ENCODE data around the gene ITIH2.
"Not testable (repeated sequence)": the region's sequence is repeated elsewhere in the genome, so short reads cannot be mapped to it uniquely, and the experiment has no call there.

Gene ITIH2, protein sequence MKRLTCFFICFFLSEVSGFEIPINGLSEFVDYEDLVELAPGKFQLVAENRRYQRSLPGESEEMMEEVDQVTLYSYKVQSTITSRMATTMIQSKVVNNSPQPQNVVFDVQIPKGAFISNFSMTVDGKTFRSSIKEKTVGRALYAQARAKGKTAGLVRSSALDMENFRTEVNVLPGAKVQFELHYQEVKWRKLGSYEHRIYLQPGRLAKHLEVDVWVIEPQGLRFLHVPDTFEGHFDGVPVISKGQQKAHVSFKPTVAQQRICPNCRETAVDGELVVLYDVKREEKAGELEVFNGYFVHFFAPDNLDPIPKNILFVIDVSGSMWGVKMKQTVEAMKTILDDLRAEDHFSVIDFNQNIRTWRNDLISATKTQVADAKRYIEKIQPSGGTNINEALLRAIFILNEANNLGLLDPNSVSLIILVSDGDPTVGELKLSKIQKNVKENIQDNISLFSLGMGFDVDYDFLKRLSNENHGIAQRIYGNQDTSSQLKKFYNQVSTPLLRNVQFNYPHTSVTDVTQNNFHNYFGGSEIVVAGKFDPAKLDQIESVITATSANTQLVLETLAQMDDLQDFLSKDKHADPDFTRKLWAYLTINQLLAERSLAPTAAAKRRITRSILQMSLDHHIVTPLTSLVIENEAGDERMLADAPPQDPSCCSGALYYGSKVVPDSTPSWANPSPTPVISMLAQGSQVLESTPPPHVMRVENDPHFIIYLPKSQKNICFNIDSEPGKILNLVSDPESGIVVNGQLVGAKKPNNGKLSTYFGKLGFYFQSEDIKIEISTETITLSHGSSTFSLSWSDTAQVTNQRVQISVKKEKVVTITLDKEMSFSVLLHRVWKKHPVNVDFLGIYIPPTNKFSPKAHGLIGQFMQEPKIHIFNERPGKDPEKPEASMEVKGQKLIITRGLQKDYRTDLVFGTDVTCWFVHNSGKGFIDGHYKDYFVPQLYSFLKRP

GRCh38 chr10:7703140-7703539 is at the start of gene ITIH2:
Gene ITIH2 (plus strand): TSS chr10:7703316. CDS start chr10:7703435, 119 bp downstream.
- no peak for DNase-seq

DNA sequence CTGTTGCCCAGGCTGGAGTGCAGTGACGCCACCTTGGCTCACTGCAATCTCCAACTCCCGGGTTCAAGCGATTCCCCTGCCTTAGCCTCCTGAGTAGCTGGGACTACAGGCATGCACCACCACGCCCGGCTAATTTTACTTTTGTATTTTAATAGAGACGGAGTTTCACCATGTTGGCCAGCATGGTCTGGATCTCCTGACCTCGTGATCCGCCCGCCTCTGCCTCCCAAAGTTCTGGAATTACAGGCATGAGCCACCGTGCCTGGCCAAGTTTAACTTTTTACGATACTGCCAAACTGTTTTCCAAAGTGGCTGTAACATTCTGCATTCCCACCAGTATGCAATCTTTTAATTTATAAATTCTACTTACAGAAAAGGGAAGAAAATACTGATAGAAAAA is 46.0 kb upstream of the ITIH2 start:
- DNase-seq, result not testable (repeated sequence)

GRCh38 chr10:7657552-7657951 is 45.6 kb upstream of the ITIH2 start:
- DNase-seq, result no peak

DNA sequence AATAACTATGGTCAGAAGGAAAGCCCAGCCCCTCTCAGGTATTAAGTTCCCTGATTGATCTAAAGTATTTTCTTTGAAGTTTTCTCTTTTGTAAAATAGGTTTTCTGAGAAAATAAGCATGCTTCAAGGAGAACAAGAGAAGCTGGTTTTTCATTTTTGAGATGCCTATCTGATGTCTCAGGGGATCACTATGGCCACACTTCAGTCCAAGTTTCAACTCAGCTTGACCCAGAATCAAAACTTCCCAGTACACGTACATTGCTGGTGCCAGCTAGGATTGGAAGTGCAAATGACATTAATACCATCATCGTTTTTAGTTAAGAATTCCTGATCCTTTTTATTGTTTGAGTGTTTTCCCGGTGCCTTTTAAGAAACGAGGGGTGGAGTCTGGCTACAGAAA is 43.6 kb upstream of the ITIH2 start:
- DNase-seq, result no peak

- DNase-seq, result no peak
These were observed 40.6 kb upstream of the ITIH2 start for GRCh38 chr10:7662522-7662921.

GRCh38 chr10:7664707-7665106 is 38.4 kb upstream of the ITIH2 start:
- no peak for DNase-seq

DNA sequence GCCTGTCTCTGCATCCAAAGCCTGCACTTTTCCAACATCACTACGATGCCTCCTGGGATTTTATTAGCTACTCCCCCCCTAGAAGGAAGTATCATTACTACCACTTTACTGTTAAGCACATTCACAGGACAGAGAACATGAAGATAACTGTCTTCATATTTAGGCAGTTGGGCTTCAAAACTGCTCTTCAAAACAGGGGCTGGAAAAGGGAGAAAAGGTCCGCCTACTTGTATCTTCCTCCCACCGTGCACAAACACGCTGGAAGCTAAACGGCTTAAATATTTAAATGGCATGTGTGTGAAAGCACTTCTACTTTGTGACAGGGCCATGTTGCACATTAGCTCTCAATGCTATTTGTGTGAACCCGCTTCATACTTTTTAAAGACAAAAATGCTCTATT is 37.3 kb upstream of the ITIH2 start:
- no peak for DNase-seq

GRCh38 chr10:7666253-7667023 is 36.7 kb upstream of the ITIH2 start, which contains the start of gene ITIH5:
Gene ITIH5 (minus strand): TSS chr10:7666966. CDS start chr10:7666892, 74 bp downstream.
- no peak for DNase-seq

DNA sequence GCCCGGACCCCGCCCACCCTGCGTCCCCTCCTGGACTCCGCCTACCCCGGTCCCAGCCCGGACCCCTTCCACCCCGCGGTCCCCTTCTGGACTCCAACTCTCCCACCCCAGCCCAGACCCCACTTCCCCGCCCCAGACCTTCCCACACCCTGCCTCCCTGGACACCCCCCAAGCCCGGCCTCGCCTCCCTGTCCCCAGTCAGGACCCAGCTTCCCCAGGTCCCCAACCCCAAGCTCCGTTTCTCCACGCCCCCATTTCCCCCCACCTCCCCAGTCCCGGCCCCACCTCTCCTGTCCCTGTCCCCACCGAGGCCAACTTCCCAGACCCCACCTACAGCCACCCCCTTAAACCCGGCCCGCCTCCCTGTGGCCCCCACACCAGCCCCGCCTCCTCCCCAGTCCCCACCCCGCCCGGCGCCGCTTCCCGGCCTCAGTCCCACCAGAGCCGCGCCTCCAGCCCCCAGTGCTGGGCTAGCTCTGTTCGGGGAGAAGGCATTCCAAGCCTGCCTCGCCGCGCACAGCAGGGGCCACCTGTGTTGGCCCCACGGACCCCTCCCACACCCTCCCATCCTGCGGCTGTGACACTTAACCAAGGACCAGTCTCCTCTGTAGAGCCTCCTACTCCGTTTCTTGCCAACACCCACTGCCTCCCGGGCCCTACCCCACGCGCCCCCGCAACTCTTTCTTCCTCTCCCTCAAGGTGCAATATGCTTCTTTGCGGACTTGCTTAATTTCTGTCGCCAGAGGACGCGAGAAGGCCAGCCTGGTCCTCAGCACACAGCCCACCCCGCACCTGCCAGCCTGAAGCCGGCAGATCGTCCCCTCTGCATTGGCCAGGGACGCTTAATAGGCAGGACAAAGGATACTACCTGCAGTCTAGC is 35.6 kb upstream of the ITIH2 start:
- DNase-seq, result no peak

DNA sequence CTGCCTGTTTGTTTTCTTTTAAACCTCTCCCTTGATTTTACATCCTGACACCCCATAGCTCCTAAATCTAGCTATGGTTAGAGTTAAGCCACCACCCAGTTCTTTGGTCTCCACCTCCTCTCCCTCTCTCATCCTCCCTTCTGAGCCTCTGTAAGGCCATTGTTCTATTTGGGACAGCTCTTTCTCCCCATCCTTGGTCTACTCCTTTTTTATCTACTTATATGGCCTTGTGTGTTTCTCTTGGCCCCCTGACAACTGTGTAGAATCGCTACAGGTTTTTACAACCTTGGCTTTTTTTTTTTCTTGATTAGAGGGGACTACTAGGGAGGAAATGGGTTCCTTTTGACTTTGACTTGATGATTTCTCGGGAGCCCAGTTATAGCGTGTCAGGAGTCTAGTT is 33.0 kb upstream of the ITIH2 start:
- DNase-seq, result no peak

DNA sequence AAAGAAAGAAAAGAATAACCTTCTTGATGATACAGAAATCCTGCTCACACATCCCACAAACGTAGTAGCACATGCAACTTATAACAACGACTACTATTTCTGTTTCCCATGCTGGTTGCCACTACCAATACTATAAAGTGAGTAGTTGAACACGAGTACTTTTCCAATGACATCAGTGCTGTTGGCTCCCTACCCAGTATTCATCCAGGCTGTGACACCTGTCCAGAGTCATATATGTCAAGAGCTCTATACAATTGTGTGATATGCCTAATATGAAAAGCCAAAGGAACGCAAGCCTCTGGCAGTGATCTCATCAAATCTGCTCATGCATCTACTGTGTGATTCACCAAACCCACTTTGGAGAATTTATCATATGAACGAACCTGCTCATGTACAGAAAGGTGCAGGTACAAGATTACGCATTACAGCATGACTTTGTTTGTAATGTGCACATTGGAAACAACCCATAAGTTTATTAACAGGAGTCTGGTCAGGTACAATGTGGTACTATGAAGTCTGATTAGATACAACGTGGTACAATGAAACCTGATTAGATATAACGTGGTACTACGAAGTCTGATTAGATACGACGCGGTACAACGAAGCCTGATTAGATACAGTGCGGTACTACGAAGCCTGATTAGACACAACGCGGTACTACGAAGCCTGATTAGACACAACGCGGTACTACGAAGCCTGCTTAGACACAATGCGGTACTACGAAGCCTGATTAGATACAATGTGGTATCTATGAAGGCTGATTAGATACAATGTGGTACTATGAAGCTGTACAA is 30.6 kb upstream of the ITIH2 start:
- DNase-seq, result no peak

- DNase-seq, result no peak
These were observed 23.9 kb upstream of the ITIH2 start for GRCh38 chr10:7679256-7679655.

DNA sequence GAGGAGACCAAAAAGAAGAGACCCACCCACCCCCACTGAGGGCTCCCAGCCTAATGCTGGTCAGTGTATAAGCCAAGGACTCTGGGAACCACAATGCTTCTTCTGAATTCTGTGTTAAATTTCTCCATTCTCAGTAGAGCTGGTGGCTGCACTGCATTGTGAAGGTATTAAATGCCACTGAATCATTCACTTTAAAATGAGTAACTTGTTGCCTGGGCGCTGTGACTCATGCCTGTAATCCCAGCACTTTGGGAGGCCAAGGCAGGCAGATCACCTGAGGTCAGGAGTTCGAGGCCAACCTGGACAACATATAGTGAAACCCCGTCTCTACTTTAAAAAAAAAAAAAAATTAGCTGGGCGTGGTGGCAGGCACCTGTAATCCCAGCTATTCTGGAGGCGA is 23.0 kb upstream of the ITIH2 start:
- not testable (repeated sequence) for DNase-seq

DNA sequence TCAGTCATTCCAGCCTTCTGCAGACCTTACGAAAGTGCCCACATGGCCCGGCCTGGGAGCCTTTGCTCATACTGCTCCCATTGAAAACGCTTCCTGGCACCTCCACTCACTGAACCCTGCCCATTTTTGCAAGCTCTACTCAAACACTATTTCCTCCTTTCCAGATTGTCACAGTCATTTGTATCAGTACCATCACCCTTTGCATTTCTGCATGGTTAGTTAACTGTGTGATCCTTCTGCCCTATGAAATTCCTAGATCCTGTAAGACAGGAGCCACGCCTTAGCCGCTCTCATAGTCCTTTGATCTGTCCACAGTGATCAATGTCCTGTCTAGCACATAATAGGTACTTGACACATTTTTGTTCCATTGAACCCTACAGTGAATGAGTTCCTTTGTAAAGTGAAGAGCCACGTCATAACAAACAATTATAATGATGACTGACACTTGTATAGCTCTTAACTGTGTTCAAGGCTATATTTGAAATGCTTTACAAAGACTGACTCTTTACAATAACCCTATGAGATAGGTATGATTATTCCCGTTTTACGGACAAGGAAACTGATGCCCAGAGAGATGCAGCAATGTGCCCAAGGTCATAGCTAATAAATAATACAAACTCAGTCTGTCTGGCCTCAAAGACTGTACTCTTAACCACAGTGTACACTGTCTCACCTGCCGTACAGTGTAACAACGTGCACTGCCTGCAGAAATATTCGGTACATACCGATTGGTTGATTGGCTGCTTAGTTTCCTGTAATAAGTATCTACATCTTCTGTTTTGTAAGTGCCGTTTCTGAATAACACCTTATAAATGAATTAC is 16.6 kb upstream of the ITIH2 start:
- DNase-seq, result peak in 1 of 51 donors; percentile 1

- DNase-seq, result peak in 48 of 51 donors; percentile 2 to 90 (median 68)
These were observed 15.7 kb upstream of the ITIH2 start for GRCh38 chr10:7687228-7687907.

DNA sequence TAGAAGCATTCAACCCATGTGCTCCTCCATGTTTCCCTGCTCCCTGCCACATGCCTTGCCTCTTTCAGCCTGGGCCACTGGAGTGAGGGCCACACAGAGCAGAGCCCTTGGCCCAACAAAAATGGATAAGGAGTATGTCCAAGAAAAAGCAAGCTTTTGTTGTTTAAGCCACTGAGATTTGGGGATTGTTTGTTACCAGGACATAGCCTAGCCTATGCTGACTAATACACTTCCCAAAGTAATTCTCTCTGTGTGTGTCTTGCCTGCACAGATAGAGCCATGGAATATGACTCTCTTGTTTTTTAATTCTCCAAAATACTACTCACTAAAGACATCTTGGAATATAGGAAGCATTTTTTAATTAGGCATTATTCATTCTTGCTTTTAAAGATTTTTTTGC is 13.5 kb upstream of the ITIH2 start:
- no peak for DNase-seq

DNA sequence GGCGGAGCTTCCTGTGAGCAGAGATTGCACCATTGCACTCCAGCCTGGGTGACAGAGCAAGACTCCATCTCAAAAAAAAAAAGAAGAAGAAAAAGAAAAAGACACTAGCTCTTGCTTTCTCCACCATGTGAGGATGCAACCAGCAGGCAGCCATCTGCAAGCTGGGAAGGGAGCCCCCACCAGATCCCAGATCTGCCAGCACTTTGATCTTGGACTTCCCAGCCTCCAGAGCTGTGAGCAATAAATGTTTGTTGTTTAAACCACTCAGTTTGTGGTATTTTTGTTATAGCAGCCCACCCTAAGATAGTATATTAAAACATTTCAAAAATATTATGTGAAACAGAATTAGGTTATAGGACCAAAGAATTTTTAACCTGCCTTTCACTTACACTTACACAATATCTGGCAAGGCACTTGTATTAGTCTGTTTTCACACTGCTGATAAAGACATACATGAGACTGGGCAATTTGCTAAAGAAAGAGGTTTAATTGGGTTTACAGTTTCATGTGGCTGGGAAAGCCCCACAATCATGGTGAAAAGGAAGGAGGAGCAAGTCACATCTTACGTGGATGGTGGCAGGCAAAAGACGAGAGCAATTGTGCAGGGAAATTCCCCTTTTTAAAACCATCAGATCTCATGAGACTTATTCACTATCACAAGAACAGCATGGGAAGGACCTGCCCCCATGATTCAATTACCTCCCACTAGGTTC is 12.1 kb upstream of the ITIH2 start:
- not testable (repeated sequence) for DNase-seq
